Upper lobe of right lung (tissue), 1 donor: ENCODE measurements around the gene ADI1. TPM values are rescaled to one million over a fixed set of nuclear protein-coding genes. Genes with fewer than 3 reads are reported as not detected.

ENCODE experiments used
- ATAC-seq: fragments of 200-7000 bp; cut with Tn5 transposase; one replicate; pipeline ENCODE4 v1.9.1; 2020; ENCODE audit warnings: mild to moderate bottlenecking, moderate library complexity
- DNase-seq: peaks from one replicate; pipeline ENCODE4 v3.0.0-alpha.2; 2020
- H3K27ac ChIP-seq: fragments of 200-600 bp; one replicate; pipeline ENCODE4 v1.8.0; 2022
- H3K27me3 ChIP-seq: fragments of 200-600 bp; one replicate; pipeline ENCODE4 v1.8.0; 2022; ENCODE audit warnings: mild to moderate bottlenecking
- H3K36me3 ChIP-seq: fragments of 200-600 bp; one replicate; pipeline ENCODE4 v1.8.0; 2022
- H3K4me1 ChIP-seq: fragments of 200-600 bp; one replicate; pipeline ENCODE4 v1.8.0; 2022
- H3K4me3 ChIP-seq: fragments of 200-600 bp; one replicate; pipeline ENCODE4 v1.8.0; 2022; ENCODE audit warnings: mild to moderate bottlenecking
- H3K9me3 ChIP-seq: fragments of 200-600 bp; one replicate; pipeline ENCODE4 v1.8.0; 2022
- CTCF ChIP-seq: fragments of 200-600 bp; IDR thresholded peaks from one replicate; pipeline ENCODE4 v1.8.0; 2022; ENCODE audit warnings: antibody characterized with exemption
- intact Hi-C: fragments of 100-400 bp; cut with DNase I; formaldehyde crosslinking; loops from one replicate; pipeline ENCODE4 v1.11.0; 2022
- total RNA-seq: library from RNA; stranded (reverse); fragmentation: NEBNext Ultra II Directional; extraction: Animal tissue kit (Norgen Biotek cat#: 25700); gene quantifications from one replicate; pipeline ENCODE4 v1.2.1, GENCODE V29; 2021
- donor health status: DM: no; HTN: yes; CAD: no; lungs with severe emphysema.

ADI1 gene
- total RNA-seq, 1 donor from 2014 or later: 66.8 TPM

- Histone ChIP-seq H3K27me3 (no peaks in the 10 kb centered on the region), H3K9me3 (no peaks in the 10 kb centered on the region), H3K27ac (peak overlapping the region; percentile 92), H3K4me3 (peak overlapping the region; percentile 44), H3K36me3 (peaks cover 11% of the 10 kb centered on the region), H3K4me1 (peaks cover 5% of the 10 kb centered on the region)
- intact Hi-C loops: no loop called here
- no peak for DNase-seq
- no peak for TF ChIP-seq CTCF
- ATAC-seq: peak; percentile 19
Observed at GRCh38 chr2:3535467-3535793, 16.1 kb upstream of the ADI1 start.

- H3K9me3 ChIP-seq: no peaks in the 10 kb centered on the region
- no peak for ATAC-seq
- no peak for TF ChIP-seq CTCF
- intact Hi-C loops: no loop called here
- peaks cover 2% of the 10 kb centered on the region for H3K36me3 ChIP-seq
- no peak overlapping the region for H3K4me3 ChIP-seq
- no peak for DNase-seq
- H3K27ac ChIP-seq: no peak overlapping the region
- no peaks in the 10 kb centered on the region for H3K27me3 ChIP-seq
- H3K4me1 ChIP-seq: peaks cover 5% of the 10 kb centered on the region
Observed at GRCh38 chr2:3534251-3534814, 15.0 kb upstream of the ADI1 start.

GRCh38 chr2:3533836-3534235 is 14.5 kb upstream of the ADI1 start:
- ATAC-seq: no peak
- DNase-seq: no peak
- no peaks in the 10 kb centered on the region for H3K27me3 ChIP-seq
- intact Hi-C loops: no loop called here
- no peaks in the 10 kb centered on the region for H3K36me3 ChIP-seq
- peaks cover 5% of the 10 kb centered on the region for H3K4me1 ChIP-seq
- H3K27ac ChIP-seq: no peak overlapping the region
- H3K9me3 ChIP-seq: no peaks in the 10 kb centered on the region
- TF ChIP-seq CTCF: no peak
- H3K4me3 ChIP-seq: no peak overlapping the region

- intact Hi-C loops: no loop called here
- no peak overlapping the region for H3K4me3 ChIP-seq
- TF ChIP-seq CTCF: no peak
- H3K36me3 ChIP-seq: no peaks in the 10 kb centered on the region
- H3K9me3 ChIP-seq: no peaks in the 10 kb centered on the region
- no peak overlapping the region for H3K27ac ChIP-seq
- DNase-seq (no peak), ATAC-seq (no peak)
- no peaks in the 10 kb centered on the region for H3K27me3 ChIP-seq
- H3K4me1 ChIP-seq: peaks cover 5% of the 10 kb centered on the region
Observed at GRCh38 chr2:3532941-3533340, 13.6 kb upstream of the ADI1 start.

GRCh38 chr2:3529316-3530025 is 10.1 kb upstream of the ADI1 start:
- no peak overlapping the region for H3K27ac ChIP-seq
- H3K4me3 ChIP-seq: no peak overlapping the region
- H3K36me3 ChIP-seq: no peaks in the 10 kb centered on the region
- ATAC-seq: no peak
- H3K4me1 ChIP-seq: peaks cover 8% of the 10 kb centered on the region
- no peak for TF ChIP-seq CTCF
- H3K27me3 ChIP-seq: no peaks in the 10 kb centered on the region
- no peak for DNase-seq
- intact Hi-C loops: no loop called here
- no peaks in the 10 kb centered on the region for H3K9me3 ChIP-seq
